Endothelial cell (in vitro differentiated cells): ENCODE results near the gene ITGB7. TPM values are rescaled to one million over a fixed set of nuclear protein-coding genes. Genes with fewer than 3 reads are reported as not detected.

Source experiments
- DNase-seq: peaks from one replicate; pipeline ENCODE4 v3.0.0; 2021; ENCODE audit warnings: low spot score
- H3K27ac Mint-ChIP-seq: one replicate; pipeline ENCODE4 v1.8.0; 2021; ENCODE audit warnings: mixed read lengths, inconsistent platforms; ENCODE audit not compliant: unreplicated experiment
- H3K27me3 Mint-ChIP-seq: one replicate; pipeline ENCODE4 v1.8.0; 2021; ENCODE audit warnings: mild to moderate bottlenecking, moderate library complexity, mixed read lengths, inconsistent platforms; ENCODE audit not compliant: unreplicated experiment
- H3K36me3 Mint-ChIP-seq: one replicate; pipeline ENCODE4 v1.8.0; 2021; ENCODE audit warnings: mild to moderate bottlenecking, low read depth, mixed read lengths, inconsistent platforms; ENCODE audit not compliant: unreplicated experiment
- H3K4me1 Mint-ChIP-seq: one replicate; pipeline ENCODE4 v1.8.0; 2021; ENCODE audit warnings: mild to moderate bottlenecking, mixed read lengths, inconsistent platforms; ENCODE audit not compliant: unreplicated experiment
- H3K4me3 Mint-ChIP-seq: one replicate; pipeline ENCODE4 v1.8.0; 2021; ENCODE audit warnings: mild to moderate bottlenecking, mixed read lengths, inconsistent platforms; ENCODE audit not compliant: unreplicated experiment
- H3K9me3 Mint-ChIP-seq: one replicate; pipeline ENCODE4 v1.8.0; 2021; ENCODE audit warnings: mixed read lengths, inconsistent platforms; ENCODE audit not compliant: unreplicated experiment
- total RNA-seq: library from RNA; stranded (reverse); fragmentation: NEBNext Ultra II Directional; extraction: Animal tissue kit (Norgen Biotek cat#: 25700); gene quantifications from one replicate; pipeline ENCODE4 v1.2.1, GENCODE V29; 2021; ENCODE audit not compliant: unreplicated experiment
- TF ChIP-seq, protein P1 (sequence below): fragments of 200-600 bp; sonication (generic); IDR thresholded peaks from one replicate; pipeline ENCODE4 v1.5.0; 2021; ENCODE audit warnings: antibody characterized with exemption; ENCODE audit not compliant: unreplicated experiment

The ITGB7 gene
- total RNA-seq, 1 donor from 2014 or later, result 0.56 TPM

DNA sequence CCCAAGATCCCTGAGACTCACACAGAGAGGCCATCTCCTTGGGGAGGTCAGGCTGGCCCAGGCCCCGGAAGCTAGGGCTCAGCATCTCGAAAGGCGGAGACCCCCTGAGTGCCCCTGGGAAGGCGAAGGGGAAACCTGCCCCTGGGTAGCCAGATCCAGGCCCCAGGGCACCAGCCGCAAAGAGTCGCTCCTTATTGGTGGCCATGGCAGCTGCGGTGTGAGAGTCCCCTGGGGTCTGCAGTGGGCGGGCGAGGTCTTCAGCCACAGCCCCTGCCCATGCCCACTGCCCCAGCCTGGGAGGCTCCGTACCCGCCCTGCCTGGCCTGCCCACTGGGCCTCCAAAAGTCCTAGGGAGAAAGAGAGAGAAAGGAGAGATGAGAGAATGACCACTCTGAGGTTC, 20.3 kb upstream of the ITGB7 start:
- peaks cover 33% of the 10 kb centered on the region for H3K4me1 Mint-ChIP-seq
- DNase-seq, result no peak
- peaks cover 15% of the 10 kb centered on the region for H3K27me3 Mint-ChIP-seq
- H3K9me3 Mint-ChIP-seq, result no peaks in the 10 kb centered on the region
- no peaks in the 10 kb centered on the region for H3K36me3 Mint-ChIP-seq
- no peak overlapping the region for H3K27ac Mint-ChIP-seq
- TF ChIP-seq, protein P1, sequence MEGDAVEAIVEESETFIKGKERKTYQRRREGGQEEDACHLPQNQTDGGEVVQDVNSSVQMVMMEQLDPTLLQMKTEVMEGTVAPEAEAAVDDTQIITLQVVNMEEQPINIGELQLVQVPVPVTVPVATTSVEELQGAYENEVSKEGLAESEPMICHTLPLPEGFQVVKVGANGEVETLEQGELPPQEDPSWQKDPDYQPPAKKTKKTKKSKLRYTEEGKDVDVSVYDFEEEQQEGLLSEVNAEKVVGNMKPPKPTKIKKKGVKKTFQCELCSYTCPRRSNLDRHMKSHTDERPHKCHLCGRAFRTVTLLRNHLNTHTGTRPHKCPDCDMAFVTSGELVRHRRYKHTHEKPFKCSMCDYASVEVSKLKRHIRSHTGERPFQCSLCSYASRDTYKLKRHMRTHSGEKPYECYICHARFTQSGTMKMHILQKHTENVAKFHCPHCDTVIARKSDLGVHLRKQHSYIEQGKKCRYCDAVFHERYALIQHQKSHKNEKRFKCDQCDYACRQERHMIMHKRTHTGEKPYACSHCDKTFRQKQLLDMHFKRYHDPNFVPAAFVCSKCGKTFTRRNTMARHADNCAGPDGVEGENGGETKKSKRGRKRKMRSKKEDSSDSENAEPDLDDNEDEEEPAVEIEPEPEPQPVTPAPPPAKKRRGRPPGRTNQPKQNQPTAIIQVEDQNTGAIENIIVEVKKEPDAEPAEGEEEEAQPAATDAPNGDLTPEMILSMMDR, result no peak
- H3K4me3 Mint-ChIP-seq, result peak overlapping the region; percentile 67

DNA sequence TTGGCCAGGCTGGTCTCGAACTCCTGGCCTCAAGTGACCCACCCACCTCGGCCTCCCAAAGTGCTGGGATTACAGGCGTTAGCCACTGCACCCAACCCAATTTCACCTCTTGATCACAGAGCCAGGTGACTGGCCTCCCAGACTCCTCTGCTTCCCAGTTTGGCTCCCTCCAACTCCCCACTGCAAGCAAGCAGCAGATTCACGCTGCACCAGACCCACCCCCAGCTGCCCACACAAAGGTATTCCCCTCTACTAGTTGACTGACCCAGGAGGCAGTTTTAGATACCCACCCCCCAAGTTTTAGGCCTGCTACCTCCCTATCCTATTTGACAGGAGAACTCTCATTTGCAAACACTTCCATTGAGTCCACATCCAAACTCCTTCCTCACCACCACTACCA, 19.8 kb upstream of the ITGB7 start:
- Mint-ChIP-seq H3K27ac (no peak overlapping the region), H3K27me3 (peaks cover 17% of the 10 kb centered on the region), H3K9me3 (no peaks in the 10 kb centered on the region), H3K4me1 (peaks cover 37% of the 10 kb centered on the region), H3K36me3 (no peaks in the 10 kb centered on the region), H3K4me3 (peak overlapping the region; percentile 67)
- TF ChIP-seq, protein P1, result no peak
- DNase-seq, result no peak

DNA sequence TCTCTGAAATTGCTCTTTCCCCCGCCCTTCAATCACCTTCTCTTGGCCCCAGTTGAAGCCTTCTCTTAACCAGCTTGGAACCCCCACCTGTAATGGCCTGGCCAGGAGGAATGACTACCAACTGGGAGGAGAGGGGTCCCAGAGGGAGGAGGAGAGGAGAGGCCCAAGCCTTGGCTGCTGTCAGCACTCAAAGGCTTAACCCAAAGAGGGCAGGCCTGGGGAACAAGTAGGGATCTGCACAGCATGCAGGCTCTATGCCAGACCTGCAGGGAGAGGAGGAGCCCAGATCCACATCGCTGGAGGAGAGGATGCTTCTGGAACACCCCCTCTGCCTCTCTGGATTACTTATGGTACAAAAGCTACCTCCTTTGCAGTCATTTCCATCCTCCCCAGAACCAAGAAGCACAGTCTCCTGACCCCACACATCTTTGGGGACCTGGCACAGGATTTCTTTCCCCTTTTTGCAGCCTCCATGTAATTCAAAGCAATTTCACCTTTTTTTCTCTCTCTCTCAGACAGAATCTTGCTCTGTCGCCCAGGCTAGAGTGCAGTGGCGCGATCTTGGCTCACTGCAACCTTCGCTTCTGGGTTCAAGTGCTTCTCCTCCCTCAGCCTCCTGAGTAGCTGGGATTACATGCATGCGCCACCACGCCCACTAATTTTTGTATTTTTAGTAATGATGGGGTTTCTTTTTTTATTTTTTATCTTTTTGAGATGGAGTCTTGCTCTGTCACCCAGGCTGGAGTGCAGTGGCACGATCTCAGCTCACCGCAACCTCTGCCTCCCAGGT, 18.8 kb upstream of the ITGB7 start:
- no peaks in the 10 kb centered on the region for H3K36me3 Mint-ChIP-seq
- DNase-seq, result no peak
- TF ChIP-seq, protein P1, result no peak
- H3K9me3 Mint-ChIP-seq, result no peaks in the 10 kb centered on the region
- H3K27me3 Mint-ChIP-seq, result peaks cover 17% of the 10 kb centered on the region
- peaks cover 39% of the 10 kb centered on the region for H3K4me1 Mint-ChIP-seq
- no peak overlapping the region for H3K27ac Mint-ChIP-seq
- no peak overlapping the region for H3K4me3 Mint-ChIP-seq

DNA sequence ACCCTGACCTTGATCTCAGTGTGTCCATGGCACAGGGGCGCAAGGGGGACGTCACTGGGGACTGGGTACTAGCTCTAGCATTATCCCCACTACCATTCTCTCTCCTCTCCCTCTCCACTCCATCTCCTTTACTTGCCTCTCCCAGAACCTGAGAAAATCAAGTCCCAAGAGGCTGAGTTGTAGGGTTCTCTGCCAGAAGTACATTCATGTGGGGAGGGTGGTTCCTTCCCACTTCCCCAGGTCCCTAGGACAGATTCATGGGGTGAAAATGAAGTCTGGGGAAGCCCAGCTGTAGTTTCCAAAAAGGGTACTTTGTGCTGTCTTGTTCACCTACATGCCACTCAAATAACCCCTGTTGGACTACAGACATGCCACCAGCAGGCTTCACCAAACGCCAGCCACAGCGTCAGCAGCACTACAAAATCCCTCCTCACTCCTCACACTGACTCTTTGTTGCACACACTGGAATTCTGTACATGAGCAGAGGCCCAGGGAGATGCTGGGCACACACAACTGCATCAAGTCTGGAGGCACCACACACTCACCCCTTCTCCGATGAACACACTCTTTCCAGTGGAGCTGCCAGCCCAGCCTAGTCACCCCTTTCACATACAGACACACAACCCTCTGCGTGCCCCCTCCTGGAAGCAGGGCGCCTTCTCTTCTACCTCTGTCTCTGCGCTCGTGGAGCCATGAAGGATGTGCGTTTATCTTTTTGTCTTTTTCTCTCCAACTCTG, 18.0 kb upstream of the ITGB7 start:
- TF ChIP-seq, protein P1, result no peak
- Mint-ChIP-seq H3K27ac (no peak overlapping the region), H3K9me3 (no peaks in the 10 kb centered on the region), H3K36me3 (no peaks in the 10 kb centered on the region), H3K4me3 (no peak overlapping the region), H3K4me1 (peaks cover 42% of the 10 kb centered on the region), H3K27me3 (peaks cover 16% of the 10 kb centered on the region)
- DNase-seq, result no peak
